Ishikawa (cell line): Measurements from ENCODE around the gene CUL4A.

ENCODE experiments used
- CEBPB ChIP-seq: IDR thresholded peaks from 2 replicates; pipeline ENCODE4 v1.6.1; 2012
- CREB1 ChIP-seq: IDR thresholded peaks from 2 replicates; pipeline ENCODE4 v1.6.1; 2012; ENCODE audit warnings: low read depth
- EGR1 ChIP-seq: IDR thresholded peaks from 2 replicates; pipeline ENCODE4 v1.6.1; 2012
- EP300 ChIP-seq: IDR thresholded peaks from 2 replicates; pipeline ENCODE4 v1.6.1; 2012; ENCODE audit warnings: borderline replicate concordance
- MAX ChIP-seq: IDR thresholded peaks from 2 replicates; pipeline ENCODE4 v1.6.1; 2012
- NFIC ChIP-seq: IDR thresholded peaks from 2 replicates; pipeline ENCODE4 v1.6.1; 2012
- RAD21 ChIP-seq: IDR thresholded peaks from 2 replicates; pipeline ENCODE4 v1.6.1; 2012; ENCODE audit warnings: low read depth
- REST ChIP-seq: IDR thresholded peaks from 2 replicates; pipeline ENCODE4 v1.6.1; 2012; ENCODE audit warnings: low read depth, mild to moderate bottlenecking
- TAF1 ChIP-seq: IDR thresholded peaks from 2 replicates; pipeline ENCODE4 v1.6.1; 2012; ENCODE audit warnings: low read depth, mild to moderate bottlenecking
- YY1 ChIP-seq: IDR thresholded peaks from 2 replicates; pipeline ENCODE4 v1.6.1; 2012; ENCODE audit warnings: low read depth

GRCh38 chr13:113288880-113289279 lies 79.5 kb downstream of the CUL4A start:
- no peak for TF ChIP-seq REST
- no peak for TF ChIP-seq EP300
- TF ChIP-seq TAF1 = no peak
- no peak for TF ChIP-seq YY1
- TF ChIP-seq MAX = no peak
- TF ChIP-seq RAD21 = no peak
- TF ChIP-seq CEBPB = no peak
- TF ChIP-seq NFIC = no peak
- TF ChIP-seq CREB1 = no peak
- TF ChIP-seq EGR1 = no peak
